ENCODE results near the gene METRNL.
"Not testable (repeated sequence)": the region's sequence is repeated elsewhere in the genome, so short reads cannot be mapped to it uniquely, and the experiment has no call there.

METRNL gene, protein sequence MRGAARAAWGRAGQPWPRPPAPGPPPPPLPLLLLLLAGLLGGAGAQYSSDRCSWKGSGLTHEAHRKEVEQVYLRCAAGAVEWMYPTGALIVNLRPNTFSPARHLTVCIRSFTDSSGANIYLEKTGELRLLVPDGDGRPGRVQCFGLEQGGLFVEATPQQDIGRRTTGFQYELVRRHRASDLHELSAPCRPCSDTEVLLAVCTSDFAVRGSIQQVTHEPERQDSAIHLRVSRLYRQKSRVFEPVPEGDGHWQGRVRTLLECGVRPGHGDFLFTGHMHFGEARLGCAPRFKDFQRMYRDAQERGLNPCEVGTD

DNA sequence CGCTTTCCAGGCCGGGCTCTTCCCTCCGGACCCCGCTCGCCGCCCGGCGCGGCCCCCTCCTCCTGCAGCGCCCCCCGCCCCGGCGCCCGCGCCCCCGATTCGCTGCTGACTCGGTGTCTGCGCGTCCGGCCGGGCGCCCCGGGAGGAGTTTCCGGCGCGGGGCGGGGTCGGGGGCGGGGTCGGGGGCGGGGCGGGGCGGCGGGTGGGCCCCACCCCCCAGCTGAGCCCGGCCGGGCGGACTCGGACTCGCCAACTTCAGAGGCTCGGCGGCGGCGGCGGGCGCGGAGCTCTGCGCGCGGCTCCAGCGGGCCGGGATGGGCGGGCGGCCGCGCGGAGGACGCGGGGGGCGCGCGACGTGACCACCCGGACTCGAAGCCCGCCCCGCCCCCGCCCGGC, at the start of gene METRNL:
METRNL (plus strand) TSS at position 258 of the 396 bp plus-strand sequence. CDS start 207 bp downstream, outside the sequence.
- Histone ChIP-seq H3K79me2 (ENCODE audit: insufficient read depth, low read depth) (no peaks in the 10 kb centered on the region), H3K27me3 (ENCODE audit: insufficient read depth, low read depth) (peaks cover 81% of the 10 kb centered on the region), H3K4me2 (peak within 1 kb of the TSS; percentile 45), H3K36me3 (ENCODE audit: insufficient read depth) (no peaks in the 10 kb centered on the region), H2AFZ (ENCODE audit: low read depth) (peak within 1 kb of the TSS; percentile 44; the same call in 1 of the 2 replicates), H3K9ac (no peak within 1 kb of the TSS), H3K4me1 (ENCODE audit: low read depth, poor library complexity, severe bottlenecking) (no peaks in the 10 kb centered on the region), H4K20me1 (ENCODE audit: insufficient read depth) (no peaks in the 10 kb centered on the region), H3K27ac (no peak within 1 kb of the TSS), H3K4me3 (IDR thresholded peaks at IDR 0.05; ENCODE audit: insufficient read depth, low read depth, low read length) (no peak within 1 kb of the TSS)
- TF ChIP-seq, protein P1, sequence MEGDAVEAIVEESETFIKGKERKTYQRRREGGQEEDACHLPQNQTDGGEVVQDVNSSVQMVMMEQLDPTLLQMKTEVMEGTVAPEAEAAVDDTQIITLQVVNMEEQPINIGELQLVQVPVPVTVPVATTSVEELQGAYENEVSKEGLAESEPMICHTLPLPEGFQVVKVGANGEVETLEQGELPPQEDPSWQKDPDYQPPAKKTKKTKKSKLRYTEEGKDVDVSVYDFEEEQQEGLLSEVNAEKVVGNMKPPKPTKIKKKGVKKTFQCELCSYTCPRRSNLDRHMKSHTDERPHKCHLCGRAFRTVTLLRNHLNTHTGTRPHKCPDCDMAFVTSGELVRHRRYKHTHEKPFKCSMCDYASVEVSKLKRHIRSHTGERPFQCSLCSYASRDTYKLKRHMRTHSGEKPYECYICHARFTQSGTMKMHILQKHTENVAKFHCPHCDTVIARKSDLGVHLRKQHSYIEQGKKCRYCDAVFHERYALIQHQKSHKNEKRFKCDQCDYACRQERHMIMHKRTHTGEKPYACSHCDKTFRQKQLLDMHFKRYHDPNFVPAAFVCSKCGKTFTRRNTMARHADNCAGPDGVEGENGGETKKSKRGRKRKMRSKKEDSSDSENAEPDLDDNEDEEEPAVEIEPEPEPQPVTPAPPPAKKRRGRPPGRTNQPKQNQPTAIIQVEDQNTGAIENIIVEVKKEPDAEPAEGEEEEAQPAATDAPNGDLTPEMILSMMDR (conservative IDR thresholded peaks at IDR 0.05; ENCODE audit: low read depth, low read length): no peak

DNA sequence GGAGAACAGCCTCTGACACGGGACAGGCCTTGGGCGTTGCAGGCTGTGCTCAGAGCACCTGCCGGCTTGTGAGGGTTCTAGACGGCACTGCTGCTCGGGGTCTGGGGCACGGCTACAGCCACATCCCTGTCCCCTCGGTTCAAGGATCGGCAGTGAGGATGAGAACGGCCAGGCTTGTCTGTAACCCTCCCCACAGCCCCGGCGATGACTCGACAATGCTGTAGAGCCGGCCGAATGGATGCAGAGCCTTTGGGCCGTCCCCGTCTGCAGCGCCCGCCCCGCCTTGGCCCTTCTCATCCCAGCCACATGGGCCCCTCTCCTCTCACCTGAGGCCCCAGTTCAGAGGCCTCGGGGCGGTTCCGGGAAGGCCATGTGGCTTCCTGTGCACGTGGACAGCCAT, 49.0 kb upstream of the METRNL start:
- Histone ChIP-seq H3K4me1 (ENCODE audit: low read depth, poor library complexity, severe bottlenecking) (no peaks in the 10 kb centered on the region), H3K36me3 (ENCODE audit: insufficient read depth) (no peaks in the 10 kb centered on the region), H3K27ac (no peak overlapping the region), H4K20me1 (ENCODE audit: insufficient read depth) (no peaks in the 10 kb centered on the region), H2AFZ (ENCODE audit: low read depth) (no peak overlapping the region), H3K79me2 (ENCODE audit: insufficient read depth, low read depth) (no peaks in the 10 kb centered on the region), H3K4me3 (IDR thresholded peaks at IDR 0.05; ENCODE audit: insufficient read depth, low read depth, low read length) (no peak overlapping the region), H3K4me2 (no peak overlapping the region), H3K27me3 (ENCODE audit: insufficient read depth, low read depth) (no peaks in the 10 kb centered on the region), H3K9ac (no peak overlapping the region)
- TF ChIP-seq, protein P1 (conservative IDR thresholded peaks at IDR 0.05; ENCODE audit: low read depth, low read length): no peak

DNA sequence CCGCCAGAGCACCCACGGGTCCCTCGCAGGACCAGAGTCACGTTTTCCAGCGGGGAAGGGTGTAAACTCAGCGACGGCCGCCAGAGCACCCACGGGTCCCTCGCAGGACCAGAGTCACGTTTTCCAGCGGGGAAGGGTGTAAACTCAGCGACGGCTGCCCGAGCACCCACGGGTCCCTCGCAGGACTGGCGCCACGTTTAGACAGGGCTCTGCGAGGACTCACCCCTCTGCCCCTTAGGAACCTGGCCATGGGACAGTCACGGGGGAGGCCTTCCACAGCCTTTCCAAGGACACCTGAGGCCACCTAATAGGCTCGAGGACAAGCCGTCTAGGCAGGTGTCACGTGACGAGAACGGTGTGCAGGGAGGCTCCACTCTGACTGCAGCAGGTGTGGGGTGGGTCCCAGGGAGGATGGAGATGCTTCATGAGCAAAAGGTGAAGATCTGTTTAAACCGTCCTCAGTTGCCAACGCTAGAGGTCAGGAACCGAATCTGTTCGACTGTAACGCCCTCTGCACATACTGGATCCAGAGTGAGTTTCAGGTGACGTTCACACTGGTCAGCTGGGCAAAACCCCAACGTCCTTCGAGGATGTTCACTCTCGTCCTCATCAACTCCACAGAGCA, 48.0 kb upstream of the METRNL start:
- Histone ChIP-seq H2AFZ (ENCODE audit: low read depth) (no peak overlapping the region), H3K36me3 (ENCODE audit: insufficient read depth) (no peaks in the 10 kb centered on the region), H3K4me3 (IDR thresholded peaks at IDR 0.05; ENCODE audit: insufficient read depth, low read depth, low read length) (no peak overlapping the region), H3K4me2 (no peak overlapping the region), H3K79me2 (ENCODE audit: insufficient read depth, low read depth) (no peaks in the 10 kb centered on the region), H4K20me1 (ENCODE audit: insufficient read depth) (no peaks in the 10 kb centered on the region), H3K27me3 (ENCODE audit: insufficient read depth, low read depth) (no peaks in the 10 kb centered on the region), H3K9ac (no peak overlapping the region), H3K27ac (no peak overlapping the region), H3K4me1 (ENCODE audit: low read depth, poor library complexity, severe bottlenecking) (no peaks in the 10 kb centered on the region)
- TF ChIP-seq, protein P1 (conservative IDR thresholded peaks at IDR 0.05; ENCODE audit: low read depth, low read length): no peak

DNA sequence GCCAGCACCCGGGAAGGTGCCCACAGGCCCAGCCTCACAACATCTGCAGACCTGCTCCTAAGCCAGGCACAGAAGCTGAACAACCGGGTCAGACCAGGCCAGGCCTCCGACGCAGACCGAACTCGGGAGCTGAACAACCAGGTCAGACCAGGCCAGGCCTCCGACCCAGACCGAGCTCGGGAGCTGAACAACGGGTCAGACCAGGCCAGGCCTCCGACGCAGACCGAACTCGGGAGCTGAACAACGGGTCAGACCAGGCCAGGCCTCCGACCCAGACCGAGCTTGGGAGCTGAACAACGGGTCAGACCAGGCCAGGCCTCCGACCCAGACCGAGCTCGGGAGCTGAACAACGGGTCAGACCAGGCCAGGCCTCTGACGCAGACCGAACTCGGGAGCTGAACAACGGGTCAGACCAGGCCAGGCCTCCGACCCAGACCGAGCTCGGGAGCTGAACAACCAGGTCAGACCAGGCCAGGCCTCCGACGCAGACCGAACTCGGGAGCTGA, 47.4 kb upstream of the METRNL start:
- H3K36me3 ChIP-seq (ENCODE audit: insufficient read depth); H3K79me2 ChIP-seq (ENCODE audit: insufficient read depth, low read depth); H4K20me1 ChIP-seq (ENCODE audit: insufficient read depth): not testable (repeated sequence)

DNA sequence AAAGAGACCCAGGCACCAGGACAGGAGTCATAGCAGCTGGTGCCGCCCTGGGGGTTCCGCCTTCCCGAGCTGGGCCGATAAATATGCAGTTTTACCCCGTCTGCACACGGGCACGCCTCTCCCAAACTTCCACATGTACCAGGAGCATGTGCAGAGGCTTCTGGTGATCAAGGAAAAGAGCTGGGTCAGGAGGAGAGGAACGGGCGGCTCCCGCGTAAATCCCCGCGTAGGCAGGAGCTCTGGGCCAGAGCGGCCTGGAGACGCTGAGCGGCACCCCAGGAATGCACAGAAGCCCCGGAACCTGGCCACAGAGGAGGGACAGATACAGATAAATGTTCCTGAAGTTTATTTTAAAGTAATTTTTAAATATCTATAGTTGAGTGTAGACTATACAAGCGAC, 46.6 kb upstream of the METRNL start:
- Histone ChIP-seq H3K4me1 (ENCODE audit: low read depth, poor library complexity, severe bottlenecking) (no peaks in the 10 kb centered on the region), H3K4me2 (no peak overlapping the region), H3K4me3 (IDR thresholded peaks at IDR 0.05; ENCODE audit: insufficient read depth, low read depth, low read length) (no peak overlapping the region), H4K20me1 (ENCODE audit: insufficient read depth) (no peaks in the 10 kb centered on the region), H3K27me3 (ENCODE audit: insufficient read depth, low read depth) (no peaks in the 10 kb centered on the region), H2AFZ (ENCODE audit: low read depth) (no peak overlapping the region), H3K27ac (no peak overlapping the region), H3K36me3 (ENCODE audit: insufficient read depth) (no peaks in the 10 kb centered on the region), H3K79me2 (ENCODE audit: insufficient read depth, low read depth) (no peaks in the 10 kb centered on the region), H3K9ac (no peak overlapping the region)
- TF ChIP-seq, protein P1 (conservative IDR thresholded peaks at IDR 0.05; ENCODE audit: low read depth, low read length): no peak

More for the DNA sequence above, 47.4 kb upstream of the METRNL start:
- H3K4me2 ChIP-seq; H3K9ac ChIP-seq; H2AFZ ChIP-seq (ENCODE audit: low read depth); H3K4me3 ChIP-seq (IDR thresholded peaks at IDR 0.05; ENCODE audit: insufficient read depth, low read depth, low read length); H3K27ac ChIP-seq; H3K4me1 ChIP-seq (ENCODE audit: low read depth, poor library complexity, severe bottlenecking); H3K27me3 ChIP-seq (ENCODE audit: insufficient read depth, low read depth): not testable (repeated sequence)

All from KMS-11 (cell line).